HCT116 (cell line): ENCODE measurements around the gene CARD18. TPM values are rescaled to one million over a fixed set of nuclear protein-coding genes. Genes with fewer than 3 reads are reported as not detected.

Source experiments
- ATAC-seq: fragments of 200-7000 bp; cut with Tn5 transposase; 2 replicates; pipeline ENCODE4 v1.9.1; 2020; ENCODE audit warnings: mild to moderate bottlenecking, moderate library complexity
- BruUV-seq: library from RNA; stranded (reverse); fragments of 400-500 nt; replicated peaks from 2 replicates; lab custom pipeline; 2021; lab: Mats Ljungman, UMichigan
- CTCF ChIA-PET: fragments of 300-600 bp; sonication (Branson Sonifier 250); formaldehyde crosslinking; loops from one replicate; lab custom pipeline; 2021; ENCODE audit warnings: antibody characterized with exemption; lab: Charles Lee
- POLR2A ChIA-PET: fragments of 300-600, 350-600 bp; sonication (Branson Sonifier 250); formaldehyde crosslinking; loops from one replicate; lab custom pipeline; 2021; ENCODE audit warnings: antibody characterized with exemption; lab: Charles Lee
- RAD21 ChIA-PET, 2 experiments: fragments of 300-600 bp; sonication (Branson Sonifier 250); formaldehyde crosslinking; loops; one replicate each; lab custom pipeline; 2023; ENCODE audit warnings: low total read pairs in 2 of 2; ENCODE audit not compliant: uncharacterized antibody in 2 of 2, unreplicated experiment in 2 of 2, low non-redundant PET in 1 of 2; lab: Charles Lee
- DNase-seq: peaks from one replicate; pipeline ENCODE4 v3.0.0-alpha.2; 2010; ENCODE audit warnings: low read depth, low spot score
- H2AFZ ChIP-seq: fragments of 200-600 bp; shearing (Covaris generic), sonication (generic); 2 replicates; pipeline ENCODE4 v1.6.1; 2017; ENCODE audit warnings: low read depth, mixed run types, mixed read lengths, antibody characterized with exemption, low read length; ENCODE audit not compliant: poor library complexity, severe bottlenecking
- H3K27ac ChIP-seq: 2 replicates; pipeline ENCODE4 v1.5.1; 2012; ENCODE audit warnings: low read depth, low read length
- H3K27me3 ChIP-seq: fragments of 200-600 bp; sonication (generic); 2 replicates; pipeline ENCODE4 v1.6.1; 2016; ENCODE audit warnings: mixed run types, low read length, mixed read lengths; ENCODE audit not compliant: insufficient read depth
- H3K36me3 ChIP-seq, 2 experiments: fragments of 200-500 bp in 1 of 2; fragments of 200-600 bp in 1 of 2; sonication (Bioruptor generic) in 1 of 2; sonication (generic) in 1 of 2; 2 replicates each; pipeline versions ENCODE4 v1.5.1 to v1.6.1; 2014 to 2016; ENCODE audit warnings: low read length in 2 of 2, inconsistent platforms in 1 of 2, mixed read lengths in 1 of 2, mixed run types in 1 of 2; ENCODE audit not compliant: insufficient read depth in 2 of 2, control insufficient read depth in 1 of 2
- H3K4me1 ChIP-seq, 2 experiments: fragments of 200-600 bp in 1 of 2; sonication (generic) in 1 of 2; 2 replicates each; pipeline versions ENCODE4 v1.5.1 to v1.6.1; 2012 to 2017; ENCODE audit warnings: low read length in 2 of 2, inconsistent platforms in 1 of 2, mild to moderate bottlenecking in 1 of 2, mixed read lengths in 1 of 2, mixed run types in 1 of 2, moderate library complexity in 1 of 2; ENCODE audit not compliant: insufficient read depth in 2 of 2, control insufficient read depth in 1 of 2
- H3K4me2 ChIP-seq: fragments of 200-600 bp; sonication (generic); 2 replicates; pipeline ENCODE4 v1.6.1; 2017; ENCODE audit warnings: mixed run types, low read length, mixed read lengths
- H3K4me3 ChIP-seq, 2 experiments: fragments of 200-600 bp in 1 of 2; sonication (generic) in 1 of 2; replicated peaks in 1 of 2; 2 replicates each; pipeline ENCODE4 v1.5.1; 2011 to 2016; ENCODE audit warnings: low read length in 2 of 2, control low read depth in 1 of 2, low read depth in 1 of 2, mild to moderate bottlenecking in 1 of 2, mixed read lengths in 1 of 2, mixed run types in 1 of 2
- H3K79me2 ChIP-seq: fragments of 200-600 bp; sonication (generic); 2 replicates; pipeline ENCODE4 v1.6.1; 2017; ENCODE audit warnings: mild to moderate bottlenecking, mixed run types, low read length, moderate library complexity, mixed read lengths; ENCODE audit not compliant: insufficient read depth
- H3K9ac ChIP-seq: fragments of 200-600 bp; sonication (generic); 2 replicates; pipeline ENCODE4 v1.6.1; 2016; ENCODE audit warnings: low read length, mixed read lengths
- H3K9me2 ChIP-seq: fragments of 200-600 bp; sonication (generic), shearing (Covaris generic); 2 replicates; pipeline ENCODE4 v1.6.1; 2017; ENCODE audit warnings: mixed run types, mild to moderate bottlenecking, moderate library complexity; ENCODE audit not compliant: insufficient read depth
- H3K9me3 ChIP-seq, 2 experiments: fragments of 200-500 bp in 1 of 2; fragments of 200-600 bp in 1 of 2; sonication (Bioruptor generic) in 1 of 2; sonication (generic) in 1 of 2; 2 replicates each; pipeline ENCODE4 v1.6.1; 2014 to 2017; ENCODE audit warnings: low read length in 2 of 2, mixed read lengths in 2 of 2, inconsistent platforms in 1 of 2, low read depth in 1 of 2, mild to moderate bottlenecking in 1 of 2, mixed run types in 1 of 2, moderate library complexity in 1 of 2; ENCODE audit not compliant: control insufficient read depth in 1 of 2, insufficient read depth in 1 of 2
- H4K20me1 ChIP-seq: fragments of 200-600 bp; sonication (generic), shearing (Covaris generic); 2 replicates; pipeline ENCODE4 v1.6.1; 2017; ENCODE audit warnings: mixed run types, mild to moderate bottlenecking, moderate library complexity; ENCODE audit not compliant: insufficient read depth
- ELF1 ChIP-seq: IDR thresholded peaks from 2 replicates; pipeline ENCODE4 v1.6.1; 2012; ENCODE audit warnings: low read depth, borderline replicate concordance
- EZH2 ChIP-seq: fragments of 200-600 bp; sonication (generic); IDR thresholded peaks from 2 replicates; pipeline ENCODE4 v1.6.1; 2017; ENCODE audit warnings: antibody characterized with exemption, mixed run types
- FOSL1 ChIP-seq: IDR thresholded peaks from 2 replicates; pipeline ENCODE4 v1.6.1; 2012; ENCODE audit warnings: low read depth
- JUND ChIP-seq: IDR thresholded peaks from 2 replicates; pipeline ENCODE4 v1.6.1; 2012
- POLR2A ChIP-seq: IDR thresholded peaks from 2 replicates; pipeline ENCODE4 v1.7.0; 2011; ENCODE audit warnings: borderline replicate concordance; ENCODE audit not compliant: insufficient read depth, insufficient read length; ENCODE audit errors: extremely low read depth
- RAD21 ChIP-seq: IDR thresholded peaks from 2 replicates; pipeline ENCODE4 v1.6.1; 2012; ENCODE audit warnings: low read depth, mild to moderate bottlenecking
- SIN3A ChIP-seq: IDR thresholded peaks from 2 replicates; pipeline ENCODE4 v1.6.1; 2012; ENCODE audit warnings: low read depth
- SP1 ChIP-seq: IDR thresholded peaks from 2 replicates; pipeline ENCODE4 v1.6.1; 2012; ENCODE audit warnings: low read depth
- YY1 ChIP-seq: IDR thresholded peaks from 2 replicates; pipeline ENCODE4 v1.6.1; 2011; ENCODE audit warnings: low read length, low read depth, moderate library complexity, mild to moderate bottlenecking; ENCODE audit not compliant: insufficient replicate concordance; ENCODE audit errors: extremely low read depth
- ZNF274 ChIP-seq: fragments of 200-500 bp; sonication (Bioruptor generic); IDR thresholded peaks from 2 replicates; pipeline ENCODE4 v1.6.1; 2014; ENCODE audit warnings: mild to moderate bottlenecking, low read depth, low read length, inconsistent platforms
- intact Hi-C: fragments of 100-400 bp; cut with micrococcal nuclease; formaldehyde crosslinking; loops from 2 replicates; pipeline ENCODE4 v1.10.0; 2022
- total RNA-seq: library from RNA; stranded (reverse); gene quantifications from one replicate; pipeline ENCODE4 v1.2.1, GENCODE V29; 2021; ENCODE audit not compliant: unreplicated experiment
- TF ChIP-seq, protein P1 (sequence below): IDR thresholded peaks from 2 replicates; pipeline ENCODE4 v1.6.1; 2011; ENCODE audit warnings: mild to moderate bottlenecking, low read length, moderate library complexity; ENCODE audit not compliant: insufficient replicate concordance; ENCODE audit errors: extremely low read depth
- TF ChIP-seq, protein P2 (sequence below): IDR thresholded peaks from 2 replicates; pipeline ENCODE4 v1.6.1; 2012; ENCODE audit warnings: low read depth
- TF ChIP-seq, protein P3 (sequence below): IDR thresholded peaks from 2 replicates; pipeline ENCODE4 v1.6.1; 2012
- TF ChIP-seq, protein P4 (sequence below), 3 experiments: fragments of 200-600 bp in 1 of 3; sonication (generic) in 1 of 3; IDR thresholded peaks in 2 of 3; conservative IDR thresholded peaks in 1 of 3; 2 replicates each; pipeline ENCODE4 v1.5.1; 2012 to 2017; ENCODE audit warnings: low read depth in 2 of 3, low read length in 2 of 3, antibody characterized with exemption in 1 of 3, borderline replicate concordance in 1 of 3, control low read depth in 1 of 3, mild to moderate bottlenecking in 1 of 3, mixed read lengths in 1 of 3, mixed run types in 1 of 3, moderate library complexity in 1 of 3; ENCODE audit not compliant: insufficient read depth in 1 of 3

The CARD18 gene
- total RNA-seq, 1 experiment from 2014 or later, result not detected

DNA sequence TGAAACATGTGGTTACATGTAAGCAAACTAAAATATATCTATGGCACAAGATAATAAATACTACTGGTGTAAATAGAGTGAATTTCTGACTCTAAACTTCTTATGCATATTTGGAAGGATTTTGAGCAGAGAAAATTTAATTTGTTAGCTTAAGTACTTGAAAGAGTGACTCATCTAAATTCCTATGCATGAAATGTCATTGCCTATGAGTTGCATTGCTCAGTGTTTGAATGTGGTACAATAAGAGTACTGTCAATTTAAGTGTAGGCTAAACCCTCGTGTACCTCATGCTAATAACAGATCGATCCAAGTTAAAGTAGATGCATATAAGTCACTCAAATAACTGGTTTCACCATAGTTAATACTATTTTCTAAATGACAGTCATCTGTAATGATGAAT, 5.3 kb upstream of the CARD18 start:
- TF ChIP-seq, protein P1, sequence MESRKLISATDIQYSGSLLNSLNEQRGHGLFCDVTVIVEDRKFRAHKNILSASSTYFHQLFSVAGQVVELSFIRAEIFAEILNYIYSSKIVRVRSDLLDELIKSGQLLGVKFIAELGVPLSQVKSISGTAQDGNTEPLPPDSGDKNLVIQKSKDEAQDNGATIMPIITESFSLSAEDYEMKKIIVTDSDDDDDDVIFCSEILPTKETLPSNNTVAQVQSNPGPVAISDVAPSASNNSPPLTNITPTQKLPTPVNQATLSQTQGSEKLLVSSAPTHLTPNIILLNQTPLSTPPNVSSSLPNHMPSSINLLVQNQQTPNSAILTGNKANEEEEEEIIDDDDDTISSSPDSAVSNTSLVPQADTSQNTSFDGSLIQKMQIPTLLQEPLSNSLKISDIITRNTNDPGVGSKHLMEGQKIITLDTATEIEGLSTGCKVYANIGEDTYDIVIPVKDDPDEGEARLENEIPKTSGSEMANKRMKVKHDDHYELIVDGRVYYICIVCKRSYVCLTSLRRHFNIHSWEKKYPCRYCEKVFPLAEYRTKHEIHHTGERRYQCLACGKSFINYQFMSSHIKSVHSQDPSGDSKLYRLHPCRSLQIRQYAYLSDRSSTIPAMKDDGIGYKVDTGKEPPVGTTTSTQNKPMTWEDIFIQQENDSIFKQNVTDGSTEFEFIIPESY, result no peak
- TF ChIP-seq FOSL1, result 0 out of 2 replicates have a peak, but pooled peaks have one; percentile 14
- H3K27ac ChIP-seq, result no peak overlapping the region
- DNase-seq (peak; percentile 13), ATAC-seq (no peak)
- ChIA-PET RAD21 (no interaction called here), POLR2A (no interaction called here), CTCF (no interaction called here)
- BruUV-seq, result no TSS peak
- H3K4me2 ChIP-seq, result no peak overlapping the region
- H3K4me1 ChIP-seq, result no peaks in the 10 kb centered on the region
- H3K36me3 ChIP-seq, result no peaks in the 10 kb centered on the region
- H3K9me3 ChIP-seq, result no peaks in the 10 kb centered on the region
- H3K4me3 ChIP-seq, result no peak overlapping the region
- H3K9ac ChIP-seq, result no peak overlapping the region
- H3K9me2 ChIP-seq, result no peaks in the 10 kb centered on the region
- no peak overlapping the region for H2AFZ ChIP-seq
- no peaks in the 10 kb centered on the region for H4K20me1 ChIP-seq
- H3K27me3 ChIP-seq, result no peaks in the 10 kb centered on the region
- intact Hi-C loops, result no loop called here
- no peaks in the 10 kb centered on the region for H3K79me2 ChIP-seq

DNA sequence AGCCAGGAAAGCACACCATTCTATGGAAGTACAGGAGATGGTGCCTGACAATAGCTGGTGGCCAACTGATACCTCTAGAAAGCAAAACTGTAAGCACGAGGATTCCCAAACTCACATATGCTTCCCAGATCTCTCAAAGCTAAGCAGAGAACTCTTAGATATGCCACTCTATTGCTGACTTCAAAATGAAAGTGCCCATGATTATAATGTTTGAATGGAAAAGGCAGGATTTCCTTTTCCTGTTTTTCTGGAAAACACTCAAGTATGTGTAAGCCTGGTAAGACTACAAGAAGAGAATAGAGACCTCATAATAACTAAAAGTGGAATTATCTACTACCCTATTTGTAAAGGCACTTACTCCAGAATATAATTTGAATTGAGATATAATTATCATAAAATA, 2.6 kb upstream of the CARD18 start:
- Histone ChIP-seq H3K9me2 (no peaks in the 10 kb centered on the region), H3K36me3 (no peaks in the 10 kb centered on the region), H3K9ac (no peak overlapping the region), H3K4me2 (no peak overlapping the region), H4K20me1 (no peaks in the 10 kb centered on the region), H3K27me3 (no peaks in the 10 kb centered on the region), H2AFZ (no peak overlapping the region), H3K4me1 (no peaks in the 10 kb centered on the region), H3K27ac (no peak overlapping the region), H3K9me3 (no peaks in the 10 kb centered on the region), H3K79me2 (no peaks in the 10 kb centered on the region), H3K4me3 (no peak overlapping the region)
- BruUV-seq, result no TSS peak
- ChIA-PET RAD21 (no interaction called here), CTCF (no interaction called here), POLR2A (no interaction called here)
- ATAC-seq (no peak), DNase-seq (no peak)
- intact Hi-C loops, result no loop called here
- TF ChIP-seq ELF1 (no peak), ZNF274 (no peak), SP1 (no peak), POLR2A (no peak), YY1 (no peak), FOSL1 (no peak), JUND (no peak), EZH2 (no peak), SIN3A (no peak), RAD21 (no peak)
- TF ChIP-seq, protein P2, sequence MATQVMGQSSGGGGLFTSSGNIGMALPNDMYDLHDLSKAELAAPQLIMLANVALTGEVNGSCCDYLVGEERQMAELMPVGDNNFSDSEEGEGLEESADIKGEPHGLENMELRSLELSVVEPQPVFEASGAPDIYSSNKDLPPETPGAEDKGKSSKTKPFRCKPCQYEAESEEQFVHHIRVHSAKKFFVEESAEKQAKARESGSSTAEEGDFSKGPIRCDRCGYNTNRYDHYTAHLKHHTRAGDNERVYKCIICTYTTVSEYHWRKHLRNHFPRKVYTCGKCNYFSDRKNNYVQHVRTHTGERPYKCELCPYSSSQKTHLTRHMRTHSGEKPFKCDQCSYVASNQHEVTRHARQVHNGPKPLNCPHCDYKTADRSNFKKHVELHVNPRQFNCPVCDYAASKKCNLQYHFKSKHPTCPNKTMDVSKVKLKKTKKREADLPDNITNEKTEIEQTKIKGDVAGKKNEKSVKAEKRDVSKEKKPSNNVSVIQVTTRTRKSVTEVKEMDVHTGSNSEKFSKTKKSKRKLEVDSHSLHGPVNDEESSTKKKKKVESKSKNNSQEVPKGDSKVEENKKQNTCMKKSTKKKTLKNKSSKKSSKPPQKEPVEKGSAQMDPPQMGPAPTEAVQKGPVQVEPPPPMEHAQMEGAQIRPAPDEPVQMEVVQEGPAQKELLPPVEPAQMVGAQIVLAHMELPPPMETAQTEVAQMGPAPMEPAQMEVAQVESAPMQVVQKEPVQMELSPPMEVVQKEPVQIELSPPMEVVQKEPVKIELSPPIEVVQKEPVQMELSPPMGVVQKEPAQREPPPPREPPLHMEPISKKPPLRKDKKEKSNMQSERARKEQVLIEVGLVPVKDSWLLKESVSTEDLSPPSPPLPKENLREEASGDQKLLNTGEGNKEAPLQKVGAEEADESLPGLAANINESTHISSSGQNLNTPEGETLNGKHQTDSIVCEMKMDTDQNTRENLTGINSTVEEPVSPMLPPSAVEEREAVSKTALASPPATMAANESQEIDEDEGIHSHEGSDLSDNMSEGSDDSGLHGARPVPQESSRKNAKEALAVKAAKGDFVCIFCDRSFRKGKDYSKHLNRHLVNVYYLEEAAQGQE, result no peak
- TF ChIP-seq, protein P3, sequence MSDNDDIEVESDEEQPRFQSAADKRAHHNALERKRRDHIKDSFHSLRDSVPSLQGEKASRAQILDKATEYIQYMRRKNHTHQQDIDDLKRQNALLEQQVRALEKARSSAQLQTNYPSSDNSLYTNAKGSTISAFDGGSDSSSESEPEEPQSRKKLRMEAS, result no peak
- TF ChIP-seq, protein P4, sequence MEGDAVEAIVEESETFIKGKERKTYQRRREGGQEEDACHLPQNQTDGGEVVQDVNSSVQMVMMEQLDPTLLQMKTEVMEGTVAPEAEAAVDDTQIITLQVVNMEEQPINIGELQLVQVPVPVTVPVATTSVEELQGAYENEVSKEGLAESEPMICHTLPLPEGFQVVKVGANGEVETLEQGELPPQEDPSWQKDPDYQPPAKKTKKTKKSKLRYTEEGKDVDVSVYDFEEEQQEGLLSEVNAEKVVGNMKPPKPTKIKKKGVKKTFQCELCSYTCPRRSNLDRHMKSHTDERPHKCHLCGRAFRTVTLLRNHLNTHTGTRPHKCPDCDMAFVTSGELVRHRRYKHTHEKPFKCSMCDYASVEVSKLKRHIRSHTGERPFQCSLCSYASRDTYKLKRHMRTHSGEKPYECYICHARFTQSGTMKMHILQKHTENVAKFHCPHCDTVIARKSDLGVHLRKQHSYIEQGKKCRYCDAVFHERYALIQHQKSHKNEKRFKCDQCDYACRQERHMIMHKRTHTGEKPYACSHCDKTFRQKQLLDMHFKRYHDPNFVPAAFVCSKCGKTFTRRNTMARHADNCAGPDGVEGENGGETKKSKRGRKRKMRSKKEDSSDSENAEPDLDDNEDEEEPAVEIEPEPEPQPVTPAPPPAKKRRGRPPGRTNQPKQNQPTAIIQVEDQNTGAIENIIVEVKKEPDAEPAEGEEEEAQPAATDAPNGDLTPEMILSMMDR (IDR thresholded peaks at IDR 0.05 in 2 of 3, conservative IDR thresholded peaks at IDR 0.05 in 1 of 3; ENCODE audit: borderline replicate concordance in 1 of 3, insufficient read depth in 1 of 3, low read depth in 2 of 3, low read length in 2 of 3), result no peak
